Midbrain (tissue), 1 donor: ENCODE results near the gene FUT8.

Source experiments
- DNase-seq: peaks from one replicate; lab custom pipeline; 2025; lab: John Stamatoyannopoulos, UW

Gene FUT8

GRCh38 chr14:65495196-65495595, 82.7 kb downstream of the FUT8 start:
- no peak for DNase-seq

GRCh38 chr14:65496178-65496993, 83.9 kb downstream of the FUT8 start:
- no peak for DNase-seq

GRCh38 chr14:65499138-65499537, 86.6 kb downstream of the FUT8 start:
- no peak for DNase-seq

- no peak for DNase-seq
These were observed 87.5 kb downstream of the FUT8 start for GRCh38 chr14:65500075-65500474.

- DNase-seq = no peak
These were observed 88.8 kb downstream of the FUT8 start for GRCh38 chr14:65501328-65501727.

GRCh38 chr14:65502676-65503124, 90.2 kb downstream of the FUT8 start:
- no peak for DNase-seq

- no peak for DNase-seq
These were observed 91.2 kb downstream of the FUT8 start for GRCh38 chr14:65503771-65504170.

GRCh38 chr14:65506801-65507200, 94.3 kb downstream of the FUT8 start:
- no peak for DNase-seq

- DNase-seq = no peak
These were observed 97.3 kb downstream of the FUT8 start for GRCh38 chr14:65509842-65510241.

- no peak for DNase-seq
These were observed 101.1 kb downstream of the FUT8 start for GRCh38 chr14:65513671-65514070.

GRCh38 chr14:65517635-65518542, 105.4 kb downstream of the FUT8 start:
- no peak for DNase-seq

- DNase-seq = no peak
These were observed 115.5 kb downstream of the FUT8 start for GRCh38 chr14:65528069-65528468.

- DNase-seq = no peak
These were observed 118.6 kb downstream of the FUT8 start for GRCh38 chr14:65531148-65531547.

- DNase-seq = no peak
These were observed 121.3 kb downstream of the FUT8 start for GRCh38 chr14:65533736-65534404.

- DNase-seq = no peak
These were observed 124.4 kb downstream of the FUT8 start for GRCh38 chr14:65536781-65537423.

GRCh38 chr14:65548878-65549277, 136.3 kb downstream of the FUT8 start:
- no peak for DNase-seq

- no peak for DNase-seq
These were observed 136.9 kb downstream of the FUT8 start for GRCh38 chr14:65549429-65549828.

- no peak for DNase-seq
These were observed 138.5 kb downstream of the FUT8 start for GRCh38 chr14:65550779-65551643.

GRCh38 chr14:65552724-65553123, 140.2 kb downstream of the FUT8 start:
- no peak for DNase-seq

GRCh38 chr14:65554837-65555236, 142.3 kb downstream of the FUT8 start:
- DNase-seq = no peak

GRCh38 chr14:65555358-65555757, 142.8 kb downstream of the FUT8 start:
- DNase-seq = no peak
